ENCODE measurements around the gene SETD1A. TPM values are rescaled to one million over a fixed set of nuclear protein-coding genes. Genes with fewer than 3 reads are reported as not detected.
"Not testable (repeated sequence)": the region's sequence is repeated elsewhere in the genome, so short reads cannot be mapped to it uniquely, and the experiment has no call there.

The SETD1A gene
- total RNA-seq, 1 experiment from 2014 or later, result 3.4 TPM

- peak; percentile 94 for DNase-seq (ENCODE audit: low read depth)
Observed at GRCh38 chr16:30997725-30998711, 40.5 kb downstream of the SETD1A start.

DNA sequence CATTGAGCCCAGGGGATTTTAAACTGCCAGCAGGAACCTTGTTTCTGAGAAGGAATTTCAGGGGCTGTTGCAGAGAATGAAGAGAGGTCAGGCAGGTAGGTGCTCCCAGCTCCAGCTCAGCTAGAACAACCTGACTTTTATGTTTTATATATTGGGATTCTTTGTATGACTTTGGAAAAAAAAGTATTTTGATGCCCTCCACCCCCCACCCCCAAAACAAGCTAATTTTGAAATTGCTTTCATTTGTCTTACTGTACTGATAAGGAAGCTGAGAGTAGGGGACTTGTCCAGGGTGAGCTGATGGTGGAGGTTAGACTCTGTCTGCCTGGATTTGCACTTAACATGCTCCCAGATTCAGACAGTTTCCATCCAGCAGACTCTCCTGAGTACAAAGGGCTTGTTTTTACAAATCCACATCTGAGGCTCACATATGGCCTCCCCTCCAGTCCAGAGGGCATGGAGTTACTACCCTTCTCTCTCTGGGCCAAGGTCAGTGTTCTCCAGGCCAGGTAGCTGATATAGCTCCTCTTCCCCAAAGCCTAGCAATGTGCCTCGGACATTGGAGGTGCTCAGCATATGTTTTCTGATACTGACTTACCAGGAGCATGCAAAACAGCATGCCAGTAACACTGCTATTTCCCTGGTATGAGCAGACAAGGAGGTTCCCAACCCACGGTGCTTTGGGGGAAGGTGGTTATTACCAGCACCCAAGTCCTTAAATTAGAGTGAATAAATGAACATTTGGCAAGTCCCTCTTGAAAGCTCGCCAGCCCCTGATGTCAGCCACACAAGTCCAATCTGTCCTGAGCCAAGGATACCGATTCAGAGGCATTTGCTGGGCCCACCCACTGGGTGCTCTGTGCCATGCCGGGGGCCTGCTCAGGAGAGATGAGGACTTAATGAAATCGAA is 41.6 kb downstream of the SETD1A start:
- DNase-seq (ENCODE audit: low read depth), result no peak

- DNase-seq (ENCODE audit: low read depth), result no peak
Observed at GRCh38 chr16:31000671-31001382, 43.3 kb downstream of the SETD1A start.

DNA sequence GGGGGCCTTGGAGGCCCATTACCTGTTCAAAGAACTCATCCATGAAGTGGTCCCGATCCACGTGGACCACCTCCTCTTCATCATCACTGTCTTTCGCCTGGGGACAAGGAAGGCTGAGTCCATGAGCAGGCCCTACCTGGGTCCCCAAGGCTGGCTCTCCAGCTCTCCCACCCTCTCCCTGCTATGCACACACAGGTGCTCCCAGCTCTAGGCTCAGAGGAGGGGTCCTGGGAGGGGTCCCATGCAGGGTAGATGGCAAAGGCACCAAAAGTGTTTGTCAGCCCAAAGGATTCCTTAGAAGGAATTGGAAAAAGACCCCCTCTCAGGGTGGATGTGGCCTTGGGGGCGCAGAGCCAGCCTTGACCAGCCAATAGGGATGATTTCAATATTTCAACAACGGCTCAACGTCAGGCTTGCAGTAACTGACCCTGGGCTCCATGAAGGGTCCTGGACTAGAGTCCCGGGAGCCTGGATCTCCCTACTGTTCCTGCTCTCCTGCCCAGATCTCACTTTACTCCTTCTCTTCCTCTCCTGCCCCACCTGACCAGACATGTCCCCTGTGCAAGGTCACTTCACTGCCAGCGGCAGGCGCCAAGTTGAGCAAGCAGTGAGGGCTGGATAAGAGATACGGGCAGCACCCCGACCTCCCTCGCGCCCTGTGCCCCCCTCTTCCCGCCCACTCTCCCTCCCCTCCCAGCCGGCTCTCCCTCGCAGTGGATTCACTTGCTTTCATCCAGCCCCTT is 44.1 kb downstream of the SETD1A start:
- DNase-seq (ENCODE audit: low read depth), result no peak

- DNase-seq (ENCODE audit: low read depth), result no peak
Observed at GRCh38 chr16:31002250-31002700, 44.7 kb downstream of the SETD1A start.

DNA sequence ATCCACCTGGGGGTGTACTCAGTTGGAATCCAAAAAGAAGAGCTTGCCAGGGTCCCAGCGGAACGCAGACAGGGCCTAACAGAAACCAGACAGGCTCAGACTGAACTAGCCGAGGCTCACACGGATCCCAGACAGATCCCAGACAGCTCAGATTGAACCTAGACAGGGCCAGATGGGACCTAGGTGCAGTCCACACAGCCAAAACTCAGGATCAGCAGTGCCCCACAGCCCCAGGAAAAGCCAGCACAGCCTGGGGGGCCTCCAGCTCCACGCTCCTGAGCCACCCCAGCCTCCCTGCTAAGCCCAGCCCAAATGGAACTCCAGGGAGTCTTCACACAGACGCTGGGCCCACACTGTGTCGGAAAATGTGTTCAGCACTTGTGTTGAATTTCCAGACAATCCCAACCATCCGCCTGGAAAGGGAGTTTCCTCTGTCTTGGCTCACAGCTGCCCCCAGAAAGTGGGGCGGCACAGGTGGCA is 45.3 kb downstream of the SETD1A start:
- DNase-seq (ENCODE audit: low read depth), result no peak

DNA sequence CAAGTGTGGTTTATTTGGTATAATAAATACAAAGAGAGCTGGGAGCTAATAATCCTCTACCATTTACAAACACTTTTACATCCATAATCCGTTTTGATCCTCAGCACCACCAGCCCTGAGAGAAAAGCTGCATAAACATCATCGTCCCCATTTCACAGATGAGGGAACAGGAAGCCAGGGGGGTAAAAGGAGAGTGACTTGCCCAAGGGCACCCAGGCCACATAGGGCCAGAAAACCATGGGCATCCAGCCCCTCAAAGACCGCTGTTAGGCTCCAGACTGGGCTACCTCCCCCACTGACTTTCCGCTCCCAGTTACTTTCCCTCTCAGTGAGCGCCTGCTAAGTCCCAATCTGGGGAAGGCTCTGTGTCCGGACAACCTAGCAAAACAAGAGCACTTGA is 46.2 kb downstream of the SETD1A start:
- DNase-seq (ENCODE audit: low read depth), result no peak

- DNase-seq (ENCODE audit: low read depth), result no peak
Observed at GRCh38 chr16:31004658-31005057, 47.1 kb downstream of the SETD1A start.

DNA sequence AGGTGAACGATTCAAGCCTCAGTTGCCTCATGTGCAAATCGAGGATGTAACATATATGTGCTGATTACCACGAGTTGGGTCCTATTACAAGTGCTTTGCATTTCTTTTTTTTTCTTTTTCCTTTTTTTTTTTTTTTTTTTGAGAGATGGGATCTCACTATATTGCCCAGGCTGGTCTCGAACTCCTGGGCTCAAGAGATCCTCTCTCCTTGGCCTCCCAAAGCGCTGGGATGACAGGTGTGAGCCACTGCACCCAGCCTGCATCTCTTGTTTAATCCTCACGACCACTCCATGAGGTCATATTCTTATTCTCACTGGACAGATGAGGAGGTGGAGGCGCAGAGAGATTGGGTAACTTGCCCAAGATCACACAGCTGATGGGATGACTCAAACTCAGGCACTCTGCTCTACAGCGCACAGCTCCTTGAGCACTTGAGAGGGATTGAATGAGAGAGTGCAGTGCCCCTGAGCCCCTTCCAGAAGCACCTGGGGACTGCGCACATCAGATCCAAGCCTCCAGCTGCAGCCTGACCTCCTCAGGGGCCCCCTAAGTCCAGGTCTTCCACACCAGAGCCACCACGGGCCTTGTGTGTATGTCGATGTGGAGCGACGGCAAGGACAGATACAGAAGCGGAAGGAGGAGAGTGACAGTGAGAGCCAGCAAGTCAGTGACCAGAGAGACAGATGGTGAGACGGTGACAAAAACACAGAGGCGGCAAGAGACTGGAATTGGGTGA is 48.0 kb downstream of the SETD1A start:
- peak; percentile 41 for DNase-seq (ENCODE audit: low read depth)

DNA sequence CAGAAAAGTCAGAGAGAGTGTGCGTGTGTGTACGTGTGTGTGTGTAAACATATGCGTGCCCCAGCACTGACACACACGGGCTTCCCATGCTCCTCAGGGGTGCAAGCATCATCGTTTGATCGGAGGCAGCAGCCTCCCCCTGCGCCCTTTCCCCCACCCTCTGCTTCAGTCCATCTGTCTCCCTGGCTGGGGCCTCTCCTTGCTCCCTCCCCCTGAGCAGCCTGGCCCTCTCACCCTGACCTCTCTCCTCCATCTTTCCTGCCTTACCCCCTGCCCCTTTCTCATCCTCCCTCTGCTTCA is 48.5 kb downstream of the SETD1A start:
- no peak for DNase-seq (ENCODE audit: low read depth)

GRCh38 chr16:31006589-31006988 is 49.0 kb downstream of the SETD1A start:
- DNase-seq (ENCODE audit: low read depth), result no peak

DNA sequence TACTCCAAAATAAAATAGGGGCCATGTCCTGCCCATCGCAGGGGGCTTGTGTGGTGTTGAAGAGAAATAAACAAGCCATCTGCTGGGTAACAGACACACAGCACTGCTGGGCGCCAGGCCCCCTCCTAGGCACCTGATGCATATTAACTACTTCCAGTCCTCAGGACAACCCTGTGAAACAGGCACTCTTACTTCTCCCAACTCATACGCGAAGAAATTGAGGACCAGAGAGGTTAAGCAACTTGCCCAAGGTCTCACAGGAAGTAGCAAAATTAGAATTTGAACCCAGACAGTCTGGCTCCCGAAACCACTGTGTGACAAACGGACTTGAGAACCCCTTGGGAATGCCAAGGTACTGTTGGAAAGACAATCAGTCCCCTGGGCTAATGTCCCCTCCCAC is 50.1 kb downstream of the SETD1A start:
- DNase-seq (ENCODE audit: low read depth), result no peak

DNA sequence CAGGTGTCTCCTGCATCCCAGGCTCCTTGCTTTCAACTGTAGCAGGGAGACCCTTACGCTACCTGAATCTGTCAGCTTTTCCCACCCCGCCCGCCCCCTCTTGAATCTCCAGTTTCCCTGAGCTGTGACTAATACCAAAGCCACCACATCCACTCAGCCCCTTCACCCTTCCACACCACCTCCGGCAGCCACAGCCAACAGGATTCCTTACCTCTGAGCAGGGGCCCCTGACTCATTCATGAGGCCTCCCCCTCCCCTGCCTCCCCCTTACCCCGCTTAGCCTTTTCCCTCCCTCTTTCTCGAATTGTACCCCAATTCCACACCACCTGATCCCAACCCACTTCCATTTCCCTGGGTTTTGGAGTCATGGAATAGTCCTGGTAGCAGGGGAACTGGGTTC is 50.6 kb downstream of the SETD1A start:
- DNase-seq (ENCODE audit: low read depth), result peak; percentile 70

GRCh38 chr16:31008551-31008950 is 51.0 kb downstream of the SETD1A start:
- no peak for DNase-seq (ENCODE audit: low read depth)

DNA sequence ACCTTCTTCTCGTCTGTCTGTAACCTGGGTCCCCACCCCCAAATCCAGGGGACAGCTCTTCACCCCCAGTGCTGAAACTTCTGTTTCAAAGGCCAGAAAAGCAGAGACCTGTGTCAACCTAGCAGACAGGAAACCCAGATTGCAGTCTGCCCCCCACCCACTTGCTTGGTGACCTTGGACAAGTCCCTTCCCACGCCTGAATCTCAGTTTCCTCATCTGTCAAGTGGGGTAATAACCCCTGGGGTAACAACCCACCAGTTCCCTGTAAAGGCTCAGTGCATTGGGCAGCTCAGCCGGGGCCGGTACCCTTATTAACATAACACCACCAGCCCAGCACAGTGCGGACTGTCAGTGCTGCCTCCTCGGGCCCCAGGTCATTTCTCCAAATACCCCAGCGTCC is 51.6 kb downstream of the SETD1A start:
- DNase-seq (ENCODE audit: low read depth), result no peak

- no peak for DNase-seq (ENCODE audit: low read depth)
Observed at GRCh38 chr16:31009894-31010584, 52.5 kb downstream of the SETD1A start.

GRCh38 chr16:31010585-31011325 is 53.2 kb downstream of the SETD1A start, which contains the start of gene STX1B:
TSS of gene STX1B (minus strand) at chr16:31010638. CDS start at chr16:31010396, 242 bp downstream.
- DNase-seq (ENCODE audit: low read depth), result no peak

DNA sequence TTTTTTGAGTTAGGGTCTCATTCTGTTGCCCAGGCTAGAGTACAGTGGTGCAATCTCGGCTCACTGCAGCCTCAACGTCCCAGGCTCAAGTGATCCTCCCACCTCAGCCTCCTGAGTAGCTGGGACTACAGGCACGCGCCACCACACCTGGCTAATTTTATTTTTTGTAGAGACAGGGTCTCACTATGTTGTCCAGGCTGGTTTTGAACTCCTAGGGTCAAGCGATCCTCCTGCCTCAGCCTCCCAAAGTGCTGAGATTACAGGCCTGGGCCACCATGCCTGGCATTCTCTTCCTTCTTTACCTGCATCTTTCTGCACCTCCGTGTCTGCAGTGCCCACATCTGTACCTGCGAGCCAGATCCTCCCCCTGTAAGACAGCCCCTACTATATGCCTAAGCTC is 54.3 kb downstream of the SETD1A start:
- not testable (repeated sequence) for DNase-seq (ENCODE audit: low read depth)

GRCh38 chr16:31013292-31013691 is 55.7 kb downstream of the SETD1A start:
- not testable (repeated sequence) for DNase-seq (ENCODE audit: low read depth)
